K562 (cell line): ENCODE measurements around the gene THAP11. TPM values are rescaled to one million over a fixed set of nuclear protein-coding genes. Genes with fewer than 3 reads are reported as not detected.

Experiments
- BHLHE40 ChIP-seq: IDR thresholded peaks from 2 replicates; pipeline ENCODE4 v1.6.1; 2011; ENCODE audit warnings: low read length, improper control_type of control experiment
- CREB5 ChIP-seq: fragments of 250-450 bp; sonication (Bioruptor Pico); IDR thresholded peaks from 2 replicates; pipeline ENCODE4 v1.5.0; 2020; ENCODE audit warnings: mild to moderate bottlenecking
- DMBX1 ChIP-seq: fragments of 250-450 bp; sonication (Bioruptor Pico); IDR thresholded peaks from 2 replicates; pipeline ENCODE4 v1.8.0; 2022; ENCODE audit warnings: inconsistent platforms, mild to moderate bottlenecking, moderate library complexity, borderline replicate concordance
- EGR1 ChIP-seq: fragments of 450-650 bp; conservative IDR thresholded peaks from 2 replicates; pipeline ENCODE4 v1.6.1; 2017; ENCODE audit warnings: mild to moderate bottlenecking
- EP400 ChIP-seq: fragments of 450-650 bp; IDR thresholded peaks from 2 replicates; pipeline ENCODE4 v1.6.1; 2017; ENCODE audit warnings: antibody characterized with exemption, mild to moderate bottlenecking, moderate library complexity
- HNRNPLL ChIP-seq: fragments of 200-400 bp; formaldehyde crosslinking; IDR thresholded peaks from 2 replicates; pipeline ENCODE4 v1.6.1; 2017; ENCODE audit warnings: low read length, low read depth, mild to moderate bottlenecking; ENCODE audit not compliant: poor library complexity, severe bottlenecking
- KDM2B ChIP-seq: fragments of 250-450 bp; sonication (Bioruptor Pico); IDR thresholded peaks from 2 replicates; pipeline ENCODE4 v1.8.0; 2021; ENCODE audit warnings: mild to moderate bottlenecking, moderate library complexity
- KLF1 ChIP-seq: fragments of 450-650 bp; IDR thresholded peaks from 2 replicates; pipeline ENCODE4 v1.6.1; 2016; ENCODE audit warnings: missing genetic modification characterization, missing compliant biosample characterization
- MCM3 ChIP-seq: fragments of 450-650 bp; IDR thresholded peaks from 2 replicates; pipeline ENCODE4 v1.6.1; 2016
- RBBP5 ChIP-seq: fragments of 200-600 bp; sonication (generic); IDR thresholded peaks from 2 replicates; pipeline ENCODE4 v1.6.1; 2012; ENCODE audit warnings: borderline replicate concordance, mild to moderate bottlenecking, low read length, control low read depth, inconsistent platforms; ENCODE audit not compliant: insufficient read depth, poor library complexity, severe bottlenecking
- RBFOX2 ChIP-seq: fragments of 200-400 bp; formaldehyde crosslinking; IDR thresholded peaks from 2 replicates; pipeline ENCODE4 v1.6.1; 2017; ENCODE audit warnings: low read depth, mild to moderate bottlenecking, low read length, moderate library complexity
- THRAP3 ChIP-seq: fragments of 450-650 bp; IDR thresholded peaks from 2 replicates; pipeline ENCODE4 v1.6.1; 2016; ENCODE audit warnings: mild to moderate bottlenecking, inconsistent platforms, borderline replicate concordance
- ZBTB34 ChIP-seq: fragments of 250-450 bp; sonication (Bioruptor Pico); IDR thresholded peaks from 2 replicates; pipeline ENCODE4 v1.8.0; 2021; ENCODE audit warnings: mild to moderate bottlenecking, moderate library complexity
- ZKSCAN1 ChIP-seq: fragments of 150-350 bp; IDR thresholded peaks from 2 replicates; pipeline ENCODE4 v1.6.1; 2016; ENCODE audit warnings: low read depth, low read length
- ZNF253 ChIP-seq: fragments of 250-450 bp; sonication (Bioruptor Pico); conservative IDR thresholded peaks from 2 replicates; pipeline ENCODE4 v1.6.1; 2021; ENCODE audit warnings: mild to moderate bottlenecking
- ZNF280A ChIP-seq: fragments of 450-650 bp; IDR thresholded peaks from 2 replicates; pipeline ENCODE4 v1.6.1; 2018; ENCODE audit warnings: mild to moderate bottlenecking, low read depth; ENCODE audit not compliant: partially characterized antibody
- ZNF282 ChIP-seq: sonication (generic); formaldehyde crosslinking; IDR thresholded peaks from 2 replicates; pipeline ENCODE4 v1.8.1; 2023; ENCODE audit warnings: missing genetic modification reagents
- ZNF3 ChIP-seq: fragments of 250-450 bp; sonication (Bioruptor Pico); IDR thresholded peaks from 2 replicates; pipeline ENCODE4 v1.5.0; 2021; ENCODE audit warnings: mild to moderate bottlenecking, moderate library complexity
- ZNF668 ChIP-seq: fragments of 250-450 bp; sonication (Bioruptor Pico); IDR thresholded peaks from 2 replicates; pipeline ENCODE4 v1.8.0; 2022; ENCODE audit warnings: mild to moderate bottlenecking, inconsistent platforms
- ZNF707 ChIP-seq: fragments of 250-450 bp; sonication (Bioruptor Pico); conservative IDR thresholded peaks from 2 replicates; pipeline ENCODE4 v1.8.0; 2022; ENCODE audit warnings: inconsistent platforms, mild to moderate bottlenecking, moderate library complexity
- polyA plus RNA-seq, 8 experiments: library from polyadenylated mRNA; depleted of rRNA in 4 of 8; stranded (reverse) in 5 of 8; unstranded in 3 of 8; fragments of >200 nt; fragmentation: Nextera tagmentation in 2 of 8; fragmentation: Illumina TruSeq in 1 of 8; extraction: Ambion mirVana in 2 of 8; extraction: Trizol in 1 of 8; gene quantifications; 2 replicates each; pipeline versions ENCODE4 v1.2.1 to v1.2.3, GENCODE V29; 2011 to 2014; ENCODE audit warnings: inconsistent platforms in 1 of 8, missing spikeins in 1 of 8
- total RNA-seq, 7 experiments: library from RNA; depleted of rRNA in 6 of 7; stranded (reverse); fragments of >200 nt in 6 of 7; fragmentation: Illumina TruSeq in 2 of 7; extraction: Trizol in 2 of 7; gene quantifications; 2 replicates each; pipeline versions ENCODE4 v1.2.1 to v1.2.3, GENCODE V29; 2011 to 2021; ENCODE audit warnings: low replicate concordance in 1 of 7
- TF ChIP-seq, protein P1 (sequence below): fragments of 450-650 bp; IDR thresholded peaks from 2 replicates; pipeline ENCODE4 v1.6.1; 2017; ENCODE audit warnings: antibody characterized with exemption
- TF ChIP-seq, protein P2 (sequence below): fragments of 250-450 bp; sonication (Bioruptor Pico); IDR thresholded peaks from 2 replicates; pipeline ENCODE4 v1.5.0; 2021

THAP11 gene
- total and polyA plus RNA-seq, 9 of the 15 experiments (the other 6 are each of a cell fraction or from before 2014, with no cell fraction given) = 2.4 to 31.6 (median 21.4) TPM

GRCh38 chr16:67833415-67834241 is 8.5 kb upstream of the THAP11 start (continued):
- TF ChIP-seq ZNF280A (no peak), THRAP3 (no peak), BHLHE40 (peak; percentile 62), ZNF282 (CRISPR knock-in tag) (no peak), ZNF3 (CRISPR knock-in tag) (no peak), EP400 (peak; percentile 83), ZNF668 (CRISPR knock-in tag) (no peak), DMBX1 (CRISPR knock-in tag) (no peak), MCM3 (no peak), HNRNPLL (peak; percentile 24), EGR1 (no peak), ZNF253 (no peak), CREB5 (no peak), ZBTB34 (CRISPR knock-in tag) (no peak), ZNF707 (CRISPR knock-in tag) (no peak), KDM2B (no peak; the same call in 1 of the 2 replicates), RBFOX2 (peak; percentile 99), RBBP5 (peak; percentile 70), KLF1 (tag) (no peak), ZKSCAN1 (no peak)
- TF ChIP-seq, protein P1, sequence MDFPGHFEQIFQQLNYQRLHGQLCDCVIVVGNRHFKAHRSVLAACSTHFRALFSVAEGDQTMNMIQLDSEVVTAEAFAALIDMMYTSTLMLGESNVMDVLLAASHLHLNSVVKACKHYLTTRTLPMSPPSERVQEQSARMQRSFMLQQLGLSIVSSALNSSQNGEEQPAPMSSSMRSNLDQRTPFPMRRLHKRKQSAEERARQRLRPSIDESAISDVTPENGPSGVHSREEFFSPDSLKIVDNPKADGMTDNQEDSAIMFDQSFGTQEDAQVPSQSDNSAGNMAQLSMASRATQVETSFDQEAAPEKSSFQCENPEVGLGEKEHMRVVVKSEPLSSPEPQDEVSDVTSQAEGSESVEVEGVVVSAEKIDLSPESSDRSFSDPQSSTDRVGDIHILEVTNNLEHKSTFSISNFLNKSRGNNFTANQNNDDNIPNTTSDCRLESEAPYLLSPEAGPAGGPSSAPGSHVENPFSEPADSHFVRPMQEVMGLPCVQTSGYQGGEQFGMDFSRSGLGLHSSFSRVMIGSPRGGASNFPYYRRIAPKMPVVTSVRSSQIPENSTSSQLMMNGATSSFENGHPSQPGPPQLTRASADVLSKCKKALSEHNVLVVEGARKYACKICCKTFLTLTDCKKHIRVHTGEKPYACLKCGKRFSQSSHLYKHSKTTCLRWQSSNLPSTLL = no peak
- TF ChIP-seq, protein P2, sequence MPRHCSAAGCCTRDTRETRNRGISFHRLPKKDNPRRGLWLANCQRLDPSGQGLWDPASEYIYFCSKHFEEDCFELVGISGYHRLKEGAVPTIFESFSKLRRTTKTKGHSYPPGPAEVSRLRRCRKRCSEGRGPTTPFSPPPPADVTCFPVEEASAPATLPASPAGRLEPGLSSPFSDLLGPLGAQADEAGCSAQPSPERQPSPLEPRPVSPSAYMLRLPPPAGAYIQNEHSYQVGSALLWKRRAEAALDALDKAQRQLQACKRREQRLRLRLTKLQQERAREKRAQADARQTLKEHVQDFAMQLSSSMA (CRISPR knock-in tag) = no peak
